Nephron progenitor cell (in vitro differentiated cells): ENCODE measurements around the gene PPCDC.

ENCODE experiments used
- DNase-seq: peaks from one replicate; pipeline ENCODE4 v3.0.0; 2021
- H3K27ac Mint-ChIP-seq: 2 replicates; pipeline ENCODE4 v1.8.0; 2021; ENCODE audit warnings: mild to moderate bottlenecking, moderate library complexity, mixed read lengths
- H3K27me3 Mint-ChIP-seq: 2 replicates; pipeline ENCODE4 v1.8.0; 2021; ENCODE audit warnings: mild to moderate bottlenecking, low read depth, mixed read lengths; ENCODE audit not compliant: poor library complexity
- H3K36me3 Mint-ChIP-seq: 2 replicates; pipeline ENCODE4 v1.8.0; 2021; ENCODE audit warnings: low read depth, mixed read lengths
- H3K4me1 Mint-ChIP-seq: 2 replicates; pipeline ENCODE4 v1.8.0; 2021; ENCODE audit warnings: mixed read lengths
- H3K4me3 Mint-ChIP-seq: 2 replicates; pipeline ENCODE4 v1.8.0; 2021; ENCODE audit warnings: mild to moderate bottlenecking, moderate library complexity, mixed read lengths
- H3K9me3 Mint-ChIP-seq: 2 replicates; pipeline ENCODE4 v1.8.0; 2021; ENCODE audit warnings: mild to moderate bottlenecking, moderate library complexity, mixed read lengths
- TF ChIP-seq, protein P1 (sequence below): fragments of 200-600 bp; sonication (generic); IDR thresholded peaks from 2 replicates; pipeline ENCODE4 v1.5.0; 2021; ENCODE audit warnings: antibody characterized with exemption

PPCDC gene

DNA sequence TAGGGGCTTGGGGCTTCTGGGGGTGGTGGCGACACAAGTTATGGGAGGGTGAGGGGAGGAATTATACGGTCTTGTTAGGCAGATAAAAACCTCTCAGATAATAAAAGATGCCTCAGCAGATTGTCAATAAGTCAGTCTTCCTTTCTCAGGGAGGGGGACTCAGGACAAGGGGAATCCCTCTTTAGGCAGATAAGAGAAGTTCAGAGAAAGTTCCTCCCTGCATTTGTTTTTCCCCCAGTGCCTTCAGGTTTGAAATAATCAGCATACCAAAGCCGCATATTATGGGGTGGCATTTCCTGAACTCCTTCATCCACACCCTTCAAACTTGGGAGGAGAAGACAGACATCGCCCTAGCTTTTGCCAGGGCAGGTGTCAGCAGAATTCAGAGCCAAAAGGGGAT lies 8.5 kb downstream of the PPCDC start:
- TF ChIP-seq, protein P1, sequence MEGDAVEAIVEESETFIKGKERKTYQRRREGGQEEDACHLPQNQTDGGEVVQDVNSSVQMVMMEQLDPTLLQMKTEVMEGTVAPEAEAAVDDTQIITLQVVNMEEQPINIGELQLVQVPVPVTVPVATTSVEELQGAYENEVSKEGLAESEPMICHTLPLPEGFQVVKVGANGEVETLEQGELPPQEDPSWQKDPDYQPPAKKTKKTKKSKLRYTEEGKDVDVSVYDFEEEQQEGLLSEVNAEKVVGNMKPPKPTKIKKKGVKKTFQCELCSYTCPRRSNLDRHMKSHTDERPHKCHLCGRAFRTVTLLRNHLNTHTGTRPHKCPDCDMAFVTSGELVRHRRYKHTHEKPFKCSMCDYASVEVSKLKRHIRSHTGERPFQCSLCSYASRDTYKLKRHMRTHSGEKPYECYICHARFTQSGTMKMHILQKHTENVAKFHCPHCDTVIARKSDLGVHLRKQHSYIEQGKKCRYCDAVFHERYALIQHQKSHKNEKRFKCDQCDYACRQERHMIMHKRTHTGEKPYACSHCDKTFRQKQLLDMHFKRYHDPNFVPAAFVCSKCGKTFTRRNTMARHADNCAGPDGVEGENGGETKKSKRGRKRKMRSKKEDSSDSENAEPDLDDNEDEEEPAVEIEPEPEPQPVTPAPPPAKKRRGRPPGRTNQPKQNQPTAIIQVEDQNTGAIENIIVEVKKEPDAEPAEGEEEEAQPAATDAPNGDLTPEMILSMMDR, result no peak
- no peak overlapping the region for H3K4me3 Mint-ChIP-seq
- H3K4me1 Mint-ChIP-seq, result peaks cover 25% of the 10 kb centered on the region
- H3K36me3 Mint-ChIP-seq, result peaks cover 31% of the 10 kb centered on the region
- DNase-seq, result no peak
- H3K27me3 Mint-ChIP-seq, result peaks cover 3% of the 10 kb centered on the region
- H3K27ac Mint-ChIP-seq, result peak overlapping the region; percentile 18
- H3K9me3 Mint-ChIP-seq, result no peaks in the 10 kb centered on the region

DNA sequence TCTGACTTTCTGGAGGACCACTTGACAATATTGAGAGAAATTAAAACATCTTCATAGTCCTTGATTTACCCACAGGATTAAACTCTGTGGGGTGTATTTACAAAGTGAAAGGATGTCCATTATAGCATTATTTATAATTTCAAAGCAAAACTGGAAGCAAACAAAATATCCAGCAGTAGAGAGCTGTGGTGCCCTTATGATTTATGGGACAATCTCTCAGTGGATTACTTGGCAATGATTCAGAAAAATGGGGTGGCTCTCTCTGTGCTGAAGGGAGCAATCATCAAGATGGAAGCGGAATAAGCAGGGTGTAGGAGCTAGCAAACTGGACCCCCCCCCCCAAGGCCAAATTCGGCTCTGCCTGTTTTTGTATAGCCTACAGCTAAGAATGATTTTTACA lies 9.0 kb downstream of the PPCDC start:
- no peak overlapping the region for H3K27ac Mint-ChIP-seq
- no peak for DNase-seq
- H3K36me3 Mint-ChIP-seq, result peaks cover 37% of the 10 kb centered on the region
- H3K9me3 Mint-ChIP-seq, result no peaks in the 10 kb centered on the region
- TF ChIP-seq, protein P1, result no peak
- H3K4me3 Mint-ChIP-seq, result no peak overlapping the region
- H3K4me1 Mint-ChIP-seq, result peaks cover 30% of the 10 kb centered on the region
- H3K27me3 Mint-ChIP-seq, result peaks cover 3% of the 10 kb centered on the region

DNA sequence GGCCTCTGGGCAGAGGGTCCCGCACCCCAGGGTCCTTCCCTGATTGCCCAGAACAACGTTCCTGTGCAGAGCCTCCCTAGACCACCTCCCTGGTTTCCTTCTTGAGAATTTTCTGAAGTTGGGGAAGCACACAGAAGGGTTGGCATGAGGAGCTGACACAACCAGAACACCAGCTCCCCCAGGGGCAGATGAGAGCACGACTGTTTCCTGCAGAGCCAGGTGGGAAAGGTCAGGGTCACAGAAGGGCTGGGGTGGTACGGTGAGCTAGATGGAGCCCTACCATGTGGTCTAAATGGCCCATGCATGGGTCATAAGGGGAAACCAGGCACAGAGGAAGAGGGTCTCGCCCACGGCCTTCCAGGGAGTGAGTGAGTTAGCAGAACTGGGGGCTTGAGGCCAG lies 10.4 kb downstream of the PPCDC start:
- Mint-ChIP-seq H3K27me3 (peaks cover 7% of the 10 kb centered on the region), H3K27ac (no peak overlapping the region), H3K4me3 (no peak overlapping the region), H3K9me3 (no peaks in the 10 kb centered on the region), H3K4me1 (peaks cover 43% of the 10 kb centered on the region), H3K36me3 (peaks cover 51% of the 10 kb centered on the region)
- TF ChIP-seq, protein P1, result no peak
- no peak for DNase-seq

DNA sequence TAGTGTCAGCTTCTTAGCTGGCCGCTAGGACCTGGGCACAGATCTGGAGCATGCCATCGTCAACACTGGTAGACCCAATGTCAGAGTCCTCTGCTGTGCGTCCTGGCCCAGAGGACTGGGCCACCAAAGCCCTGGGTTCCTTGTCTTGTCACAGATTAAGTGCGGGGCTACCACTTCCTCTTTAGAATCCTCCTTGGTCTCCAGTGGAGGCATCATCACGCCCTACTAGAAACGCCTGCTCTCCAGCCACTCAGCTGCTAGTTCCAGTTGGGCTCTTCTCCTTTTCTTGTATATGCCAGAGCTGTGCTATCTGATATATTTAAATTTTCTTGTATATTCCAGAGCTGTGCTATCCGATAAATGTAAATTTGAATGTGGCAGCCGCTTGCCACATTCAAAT lies 11.2 kb downstream of the PPCDC start:
- Mint-ChIP-seq H3K9me3 (no peaks in the 10 kb centered on the region), H3K27ac (no peak overlapping the region), H3K27me3 (peaks cover 7% of the 10 kb centered on the region), H3K4me1 (peaks cover 44% of the 10 kb centered on the region), H3K4me3 (no peak overlapping the region), H3K36me3 (peaks cover 55% of the 10 kb centered on the region)
- TF ChIP-seq, protein P1, result no peak
- DNase-seq, result no peak

DNA sequence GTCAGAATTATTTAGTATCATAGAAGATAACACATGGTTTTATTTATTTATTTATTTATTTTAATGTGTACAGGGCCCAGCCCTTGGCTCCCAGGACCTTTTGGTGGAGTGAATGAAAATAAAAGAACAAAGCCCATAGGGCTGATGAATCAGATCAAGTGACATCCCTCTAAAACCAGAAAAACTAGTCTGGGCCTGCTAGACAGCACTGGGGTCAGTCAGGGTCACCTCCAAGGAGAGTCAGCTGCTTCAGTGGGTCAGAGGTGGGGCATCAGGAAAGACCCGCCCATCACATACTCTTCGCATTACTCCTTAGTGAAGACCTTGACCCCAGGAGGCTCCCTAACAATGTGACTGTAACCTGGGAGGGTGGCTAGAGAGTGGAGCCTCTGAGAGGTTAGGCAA lies 12.8 kb downstream of the PPCDC start:
- no peak overlapping the region for H3K4me3 Mint-ChIP-seq
- no peak overlapping the region for H3K27ac Mint-ChIP-seq
- peaks cover 43% of the 10 kb centered on the region for H3K4me1 Mint-ChIP-seq
- TF ChIP-seq, protein P1, result no peak
- no peaks in the 10 kb centered on the region for H3K9me3 Mint-ChIP-seq
- H3K27me3 Mint-ChIP-seq, result peaks cover 5% of the 10 kb centered on the region
- H3K36me3 Mint-ChIP-seq, result peaks cover 61% of the 10 kb centered on the region
- no peak for DNase-seq

DNA sequence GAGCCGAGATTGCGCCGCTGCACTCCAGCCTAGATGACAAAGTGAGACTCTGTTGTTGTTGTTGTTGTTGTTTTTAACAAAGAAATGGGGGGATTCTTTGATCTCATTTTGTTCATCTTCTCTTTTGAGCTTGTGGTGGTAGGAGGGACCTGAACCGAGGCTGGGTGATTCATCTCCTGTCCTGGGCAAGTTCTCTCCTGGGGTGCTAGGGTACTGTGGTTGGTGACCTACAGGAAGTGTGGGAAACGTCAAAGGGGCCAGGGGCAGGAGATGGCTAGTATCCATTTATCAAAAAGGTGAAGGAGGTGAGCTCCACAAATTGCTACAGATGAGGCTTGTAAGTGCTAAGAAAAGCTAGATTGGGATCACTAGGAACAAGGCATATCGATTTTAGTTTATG lies 14.3 kb downstream of the PPCDC start:
- H3K4me3 Mint-ChIP-seq, result no peak overlapping the region
- H3K27me3 Mint-ChIP-seq, result peaks cover 3% of the 10 kb centered on the region

More for the DNA sequence above, 14.3 kb downstream of the PPCDC start:
- Mint-ChIP-seq H3K27ac (no peak overlapping the region), H3K4me1 (peaks cover 51% of the 10 kb centered on the region), H3K9me3 (no peaks in the 10 kb centered on the region), H3K36me3 (peaks cover 48% of the 10 kb centered on the region)
- TF ChIP-seq, protein P1, result no peak
- no peak for DNase-seq
